Stomach (tissue), 4 donors: ENCODE measurements around the gene STOML1.

Source experiments
- EP300 ChIP-seq: sonication (generic); formaldehyde crosslinking; IDR thresholded peaks from one replicate; pipeline ENCODE4 v1.6.1; 2017; ENCODE audit warnings: antibody characterized with exemption
- POLR2AphosphoS5 ChIP-seq, 3 donors: sonication (generic); formaldehyde crosslinking; IDR thresholded peaks; one replicate each; pipeline ENCODE4 v1.6.1; 2016; ENCODE audit warnings: antibody characterized with exemption in 3 of 3
- TF ChIP-seq, protein P1 (sequence below), 7 experiments: fragments of 450-650 bp in 4 of 7; fragments of 200-600 bp in 3 of 7; sonication (generic) in 3 of 7; IDR thresholded peaks; one replicate each; pipeline ENCODE4 v1.5.1; 2016 to 2019; ENCODE audit warnings: antibody characterized with exemption in 7 of 7, control low read depth in 2 of 7, mild to moderate bottlenecking in 1 of 7

DNA sequence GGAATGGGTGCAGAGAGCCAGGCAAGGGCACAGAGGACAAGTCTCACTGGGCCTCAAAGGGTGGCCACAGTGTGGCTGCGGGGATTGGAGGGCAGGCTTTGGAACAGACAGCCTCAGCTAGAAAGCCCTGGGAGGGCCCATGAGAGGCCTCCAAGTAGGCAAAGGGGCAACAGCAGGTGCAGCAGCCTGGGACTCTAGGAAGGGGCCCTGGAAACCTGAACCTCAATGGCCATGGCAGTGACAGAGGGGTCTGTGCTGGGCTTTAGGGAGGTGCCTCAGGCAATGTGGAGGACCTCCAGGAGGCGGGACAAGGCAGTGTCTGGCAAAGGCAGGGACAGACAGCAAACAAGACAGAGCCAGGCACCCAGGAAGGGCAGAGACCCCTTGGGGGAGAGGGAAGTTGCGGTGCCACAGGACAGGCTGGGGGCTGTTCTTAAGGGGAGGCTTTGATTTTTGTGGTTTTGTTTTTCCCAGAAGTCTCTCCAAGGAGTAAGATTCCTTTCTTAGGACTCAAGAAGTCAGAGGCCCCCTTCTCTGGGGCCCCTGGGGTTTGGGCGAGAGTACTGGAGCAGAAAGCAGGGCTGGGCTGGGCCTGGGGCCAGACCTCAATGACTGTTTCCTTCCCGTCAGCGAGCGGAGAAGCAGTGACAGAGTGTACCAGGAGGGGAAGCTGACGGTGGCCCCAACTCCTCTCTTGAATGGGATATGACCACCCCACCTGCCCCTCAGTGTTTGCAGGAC is 9.7 kb downstream of the STOML1 start:
- TF ChIP-seq, protein P1, sequence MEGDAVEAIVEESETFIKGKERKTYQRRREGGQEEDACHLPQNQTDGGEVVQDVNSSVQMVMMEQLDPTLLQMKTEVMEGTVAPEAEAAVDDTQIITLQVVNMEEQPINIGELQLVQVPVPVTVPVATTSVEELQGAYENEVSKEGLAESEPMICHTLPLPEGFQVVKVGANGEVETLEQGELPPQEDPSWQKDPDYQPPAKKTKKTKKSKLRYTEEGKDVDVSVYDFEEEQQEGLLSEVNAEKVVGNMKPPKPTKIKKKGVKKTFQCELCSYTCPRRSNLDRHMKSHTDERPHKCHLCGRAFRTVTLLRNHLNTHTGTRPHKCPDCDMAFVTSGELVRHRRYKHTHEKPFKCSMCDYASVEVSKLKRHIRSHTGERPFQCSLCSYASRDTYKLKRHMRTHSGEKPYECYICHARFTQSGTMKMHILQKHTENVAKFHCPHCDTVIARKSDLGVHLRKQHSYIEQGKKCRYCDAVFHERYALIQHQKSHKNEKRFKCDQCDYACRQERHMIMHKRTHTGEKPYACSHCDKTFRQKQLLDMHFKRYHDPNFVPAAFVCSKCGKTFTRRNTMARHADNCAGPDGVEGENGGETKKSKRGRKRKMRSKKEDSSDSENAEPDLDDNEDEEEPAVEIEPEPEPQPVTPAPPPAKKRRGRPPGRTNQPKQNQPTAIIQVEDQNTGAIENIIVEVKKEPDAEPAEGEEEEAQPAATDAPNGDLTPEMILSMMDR (IDR thresholded peaks at IDR 0.05): no peak
- TF ChIP-seq EP300 (no peak), POLR2AphosphoS5 (IDR thresholded peaks at IDR 0.05) (peak; percentile 24 to 79 (median 79))
